Measurements from ENCODE around the gene PLSCR3. TPM values are rescaled to one million over a fixed set of nuclear protein-coding genes. Genes with fewer than 3 reads are reported as not detected.
A peak's percentile ranks its signal among the peaks of the same experiment; 100 is the strongest.

PLSCR3 gene
- total and polyA plus RNA-seq, 10 donors = 31.3 to 63.2 (median 46.1) TPM

- intact Hi-C loops (cut with DNase I; ENCODE audit: low total_unique reads) = no loop called here
- no peak for DNase-seq
- Histone ChIP-seq H3K4me3 (no peak overlapping the region), H3K36me3 (peaks cover 0 to 67% (median 30%) of the 10 kb centered on the region in 6 donors), H3K27me3 (replicated peaks in 1 of 7) (no peaks in the 10 kb centered on the region), H3K4me1 (peaks cover 7 to 60% (median 42%) of the 10 kb centered on the region in 6 donors), H3K27ac (peak overlapping the region in 7 of 8 donors; percentile 13 to 98 (median 54)), H3K9me3 (no peaks in the 10 kb centered on the region)
- WGBS, 5 donors = 25 to 50% (median 33%) methylated on average over 2 of the region's 2 CpGs
- TF ChIP-seq POLR2AphosphoS5 (IDR thresholded peaks at IDR 0.05) (peak in 1 of 3 donors; percentile 64), POLR2A (IDR thresholded peaks at IDR 0.05) (no peak), CTCF (IDR thresholded peaks at IDR 0.05 in 8 of 11, conservative IDR thresholded peaks at IDR 0.05 in 3 of 11) (no peak)
Observed at GRCh38 chr17:7391307-7391706, 3.0 kb downstream of the PLSCR3 start.

- Histone ChIP-seq H3K36me3 (peaks cover 0 to 67% (median 30%) of the 10 kb centered on the region in 6 donors), H3K27me3 (replicated peaks in 1 of 7) (no peaks in the 10 kb centered on the region), H3K4me1 (peaks cover 7 to 56% (median 39%) of the 10 kb centered on the region in 6 donors), H3K9me3 (no peaks in the 10 kb centered on the region), H3K27ac (peak overlapping the region in 7 of 8 donors; percentile 8 to 98 (median 54)), H3K4me3 (no peak overlapping the region)
- WGBS, 5 donors = 88 to 98% (median 91%) methylated on average over 13 to 19 of the region's 19 CpGs
- no peak for DNase-seq
- TF ChIP-seq CTCF (IDR thresholded peaks at IDR 0.05 in 8 of 11, conservative IDR thresholded peaks at IDR 0.05 in 3 of 11) (no peak), POLR2AphosphoS5 (IDR thresholded peaks at IDR 0.05) (peak in 1 of 3 donors; percentile 5)
- intact Hi-C loops (cut with DNase I; ENCODE audit: low total_unique reads) = no loop called here
Observed at GRCh38 chr17:7389924-7390910, 4.1 kb downstream of the PLSCR3 start.

GRCh38 chr17:7388856-7389255 lies 5.5 kb downstream of the PLSCR3 start:
- H3K4me3 ChIP-seq = no peak overlapping the region
- no peak for DNase-seq

GRCh38 chr17:7384489-7385081 lies 9.7 kb downstream of the PLSCR3 start:
- Histone ChIP-seq H3K27ac (peak overlapping the region; percentile 72 to 90 (median 86)), H3K27me3 (replicated peaks in 1 of 7) (peaks cover 0 to 50% (median 10%) of the 10 kb centered on the region in 7 donors), H3K9me3 (no peaks in the 10 kb centered on the region), H3K4me3 (peak overlapping the region; percentile 26 to 73 (median 50)), H3K36me3 (peaks cover 0 to 30% (median 15%) of the 10 kb centered on the region in 6 donors), H3K4me1 (peaks cover 7 to 44% (median 34%) of the 10 kb centered on the region in 6 donors)
- WGBS, 5 donors = 40 to 50% (median 42%) methylated on average over 13 to 23 of the region's 23 CpGs
- TF ChIP-seq POLR2A (IDR thresholded peaks at IDR 0.05) = no peak
- DNase-seq = no peak
- intact Hi-C loops (cut with DNase I; ENCODE audit: low total_unique reads) = no loop called here

More at GRCh38 chr17:7388856-7389255, 5.5 kb downstream of the PLSCR3 start:
- Histone ChIP-seq H3K27me3 (replicated peaks in 1 of 7) (peaks cover 0 to 9% (median 0%) of the 10 kb centered on the region in 7 donors), H3K36me3 (peaks cover 0 to 67% (median 30%) of the 10 kb centered on the region in 6 donors), H3K4me1 (peaks cover 7 to 58% (median 40%) of the 10 kb centered on the region in 6 donors), H3K27ac (no peak overlapping the region), H3K9me3 (no peaks in the 10 kb centered on the region)
- TF ChIP-seq POLR2AphosphoS5 (IDR thresholded peaks at IDR 0.05) (peak in 1 of 3 donors; percentile 14), POLR2A (IDR thresholded peaks at IDR 0.05) (no peak)
- intact Hi-C loops (cut with DNase I; ENCODE audit: low total_unique reads) = no loop called here
- WGBS, 5 donors = 94 to 98% (median 95%) methylated on average over 6 to 10 of the region's 10 CpGs
